HG02970 (cell line): Measurements from ENCODE around the gene SUGCT.

ENCODE experiments used
- ATAC-seq: cut with Tn5 transposase; IDR thresholded peaks from one replicate; pipeline ENCODE4 v1.9.1; 2021; ENCODE audit warnings: mild to moderate bottlenecking, moderate library complexity, moderate number of reproducible peaks; ENCODE audit not compliant: unreplicated experiment, low FRiP score

Gene SUGCT

GRCh38 chr7:40876601-40877000 is 741.8 kb downstream of the SUGCT start:
- no peak for ATAC-seq

- ATAC-seq: no peak
Measured at GRCh38 chr7:40879941-40880543, 745.2 kb downstream of the SUGCT start.

- ATAC-seq: no peak
Measured at GRCh38 chr7:40880581-40880980, 745.8 kb downstream of the SUGCT start.

- ATAC-seq: no peak
Measured at GRCh38 chr7:40881405-40881926, 746.7 kb downstream of the SUGCT start.

GRCh38 chr7:40882071-40882658 is 747.4 kb downstream of the SUGCT start:
- ATAC-seq: no peak

- ATAC-seq: no peak
Measured at GRCh38 chr7:40883826-40884225, 749.0 kb downstream of the SUGCT start.

- no peak for ATAC-seq
Measured at GRCh38 chr7:40884241-40884640, 749.4 kb downstream of the SUGCT start.

GRCh38 chr7:40885503-40885902 is 750.7 kb downstream of the SUGCT start:
- ATAC-seq: no peak

GRCh38 chr7:40887099-40887498 is 752.3 kb downstream of the SUGCT start:
- ATAC-seq: no peak

- ATAC-seq: no peak
Measured at GRCh38 chr7:40888499-40888898, 753.7 kb downstream of the SUGCT start.

GRCh38 chr7:40889099-40889498 is 754.3 kb downstream of the SUGCT start:
- ATAC-seq: no peak

GRCh38 chr7:40889539-40889938 is 754.7 kb downstream of the SUGCT start:
- no peak for ATAC-seq

- ATAC-seq: no peak
Measured at GRCh38 chr7:40890088-40890692, 755.4 kb downstream of the SUGCT start.

GRCh38 chr7:40891232-40891631 is 756.4 kb downstream of the SUGCT start:
- no peak for ATAC-seq

GRCh38 chr7:40899151-40899550 is 764.3 kb downstream of the SUGCT start:
- ATAC-seq: no peak

GRCh38 chr7:40899636-40900507 is 765.1 kb downstream of the SUGCT start:
- no peak for ATAC-seq

GRCh38 chr7:40903872-40904271 is 769.1 kb downstream of the SUGCT start:
- no peak for ATAC-seq

- ATAC-seq: no peak
Measured at GRCh38 chr7:40907286-40907685, 772.5 kb downstream of the SUGCT start.

GRCh38 chr7:40909346-40909980 is 774.7 kb downstream of the SUGCT start:
- ATAC-seq: no peak
